Measurements from ENCODE around the gene MYOCD.

- TF ChIP-seq ZNF416 (tag by site-specific recombination; IDR thresholded peaks at IDR 0.05) (no peak), ZNF76 (tag by site-specific recombination; IDR thresholded peaks at IDR 0.05; ENCODE audit: borderline replicate concordance, low read depth) (no peak), CTCF (tag by site-specific recombination; IDR thresholded peaks at IDR 0.05) (no peak), ZNF704 (tag by site-specific recombination; IDR thresholded peaks at IDR 0.05) (no peak), REST (tag by site-specific recombination; IDR thresholded peaks at IDR 0.05) (no peak), GLI4 (tag by site-specific recombination; IDR thresholded peaks at IDR 0.05) (no peak), ZNF146 (tag by site-specific recombination; IDR thresholded peaks at IDR 0.05) (no peak)
Measured at GRCh38 chr17:12735517-12735916, 69.8 kb downstream of the MYOCD start.
